Stimulated activated CD4-positive, alpha-beta T cell treated with anti-CD3 and anti-CD28 coated beads, Interleukin-4, amount 100 ng/mL, for 4 hours (primary cell): ENCODE results near the gene ADCY5.

Experiments
- DNase-seq, 2 experiments: peaks; one replicate each; pipeline ENCODE4 v3.0.0-alpha.2; 2020

The ADCY5 gene

GRCh38 chr3:123321806-123322205 lies 127.1 kb downstream of the ADCY5 start:
- no peak for DNase-seq

DNA sequence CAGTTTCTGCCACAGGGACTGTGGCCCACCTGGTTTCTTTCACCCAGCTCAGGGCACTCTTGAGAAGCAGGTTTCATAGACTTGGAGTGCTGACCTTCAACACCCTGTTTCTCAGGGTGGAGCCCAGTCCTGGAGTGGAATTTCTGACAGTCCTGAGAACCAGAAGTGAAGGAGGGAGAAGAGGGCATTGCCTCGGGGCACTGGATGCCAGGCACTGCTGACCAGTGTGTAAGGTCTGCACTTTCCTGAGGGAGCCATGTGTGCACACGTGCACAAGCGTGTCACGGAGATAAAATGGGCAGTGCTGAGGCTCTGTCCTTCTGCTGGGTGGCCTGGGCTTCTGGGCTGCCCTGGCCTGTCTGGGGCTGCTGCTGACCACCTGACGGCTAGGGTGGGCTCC lies 128.7 kb downstream of the ADCY5 start:
- DNase-seq = no peak

DNA sequence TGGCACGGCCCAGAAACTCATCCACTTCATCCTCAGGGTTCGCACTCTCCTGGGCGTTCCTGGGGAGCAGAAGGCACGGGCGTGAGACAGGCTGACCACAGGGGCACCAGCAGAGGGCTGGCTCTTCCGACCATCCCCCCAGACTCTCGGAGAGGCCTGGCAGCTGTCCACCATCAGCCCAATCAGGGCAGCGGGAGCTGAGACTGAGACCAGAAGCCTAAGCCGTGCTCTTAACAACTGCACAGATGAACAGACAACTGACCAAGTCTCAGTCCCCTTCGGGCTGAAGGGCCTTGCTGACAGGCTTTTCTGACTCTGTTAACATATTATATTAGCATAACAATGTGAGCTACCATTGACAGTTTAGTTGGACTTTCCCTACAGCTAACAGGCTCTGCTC lies 129.1 kb downstream of the ADCY5 start:
- DNase-seq = no peak

GRCh38 chr3:123318374-123318773 lies 130.5 kb downstream of the ADCY5 start:
- DNase-seq = no peak

- no peak for DNase-seq
Observed at GRCh38 chr3:123317716-123318115, 131.2 kb downstream of the ADCY5 start.

DNA sequence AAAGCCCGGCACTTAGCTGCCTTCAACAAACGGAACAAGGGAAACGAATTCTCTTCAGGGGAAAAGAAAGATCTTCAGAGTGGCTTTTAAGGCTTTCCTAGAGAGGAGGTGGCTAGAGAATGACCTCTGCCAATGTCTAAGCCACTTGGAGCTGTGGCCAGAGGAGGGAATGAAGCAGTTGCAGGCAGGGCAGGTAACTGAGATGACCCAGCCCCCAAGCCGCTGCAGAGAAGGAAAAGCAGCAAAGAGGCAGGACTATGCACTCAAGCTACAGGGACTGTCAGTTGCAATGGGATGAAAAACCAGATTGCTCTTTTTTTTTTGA lies 133.7 kb downstream of the ADCY5 start:
- no peak for DNase-seq

GRCh38 chr3:123314359-123315270 lies 134.3 kb downstream of the ADCY5 start:
- DNase-seq = no peak

DNA sequence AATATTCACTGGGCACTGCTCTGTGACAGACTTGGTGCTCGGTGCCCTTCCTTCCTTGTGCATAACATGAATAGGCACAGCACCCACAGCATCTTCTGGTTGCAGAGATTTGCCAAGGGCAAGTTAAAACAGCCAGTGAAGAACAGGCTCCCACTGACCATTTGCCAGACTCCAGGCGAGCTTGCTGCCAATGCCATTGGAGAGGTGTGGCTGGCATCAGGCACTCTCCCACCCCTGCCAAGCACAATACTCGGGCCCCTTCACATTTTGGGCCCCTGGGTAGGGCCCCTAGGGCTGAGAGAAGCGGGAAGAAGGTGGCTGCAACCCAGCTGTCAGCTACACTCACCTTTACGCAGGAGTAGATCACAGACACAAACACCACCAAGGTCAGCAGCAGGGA lies 135.0 kb downstream of the ADCY5 start:
- no peak for DNase-seq

- no peak for DNase-seq
Observed at GRCh38 chr3:123312331-123313265, 136.3 kb downstream of the ADCY5 start.

DNA sequence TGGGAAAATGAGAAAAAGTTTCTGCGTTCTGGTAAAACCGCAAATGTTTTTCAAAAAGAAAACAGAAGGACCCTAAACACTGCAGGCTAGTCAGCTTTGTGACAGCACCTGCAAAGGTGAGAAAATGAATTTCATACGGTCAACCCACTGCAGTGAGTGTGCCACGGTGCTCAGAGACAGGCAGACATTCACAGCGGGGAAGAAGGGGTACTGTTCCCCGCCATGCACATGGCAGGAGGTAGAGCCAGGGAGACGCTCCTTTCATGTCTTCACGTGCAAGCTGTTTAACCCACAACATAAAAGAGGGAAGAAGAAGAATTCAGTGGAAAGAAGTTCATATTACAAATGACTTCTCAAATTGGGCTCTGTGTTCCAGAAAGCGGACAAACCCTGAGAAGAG lies 137.7 kb downstream of the ADCY5 start:
- no peak for DNase-seq

GRCh38 chr3:123310741-123311140 lies 138.1 kb downstream of the ADCY5 start:
- no peak for DNase-seq

DNA sequence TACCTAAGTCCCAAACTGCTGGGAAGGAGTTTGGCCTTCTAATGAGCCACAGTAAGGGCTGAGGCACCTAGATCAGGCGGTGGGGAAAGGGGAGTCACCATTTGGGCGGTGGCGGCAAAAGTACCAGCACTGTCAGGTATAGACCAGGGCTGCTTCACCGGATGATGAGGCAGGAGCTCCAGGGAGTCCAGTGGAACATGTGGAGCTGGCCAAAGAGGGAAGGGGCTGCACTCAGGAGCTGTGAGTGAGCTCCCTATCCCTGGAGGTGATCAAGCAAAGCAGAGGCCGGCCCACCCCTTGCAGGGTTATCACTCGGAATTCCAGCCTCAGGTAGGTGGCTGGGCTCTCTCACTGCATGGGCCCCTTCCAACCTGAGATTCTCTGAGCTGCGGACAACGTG lies 138.7 kb downstream of the ADCY5 start:
- DNase-seq = no peak

DNA sequence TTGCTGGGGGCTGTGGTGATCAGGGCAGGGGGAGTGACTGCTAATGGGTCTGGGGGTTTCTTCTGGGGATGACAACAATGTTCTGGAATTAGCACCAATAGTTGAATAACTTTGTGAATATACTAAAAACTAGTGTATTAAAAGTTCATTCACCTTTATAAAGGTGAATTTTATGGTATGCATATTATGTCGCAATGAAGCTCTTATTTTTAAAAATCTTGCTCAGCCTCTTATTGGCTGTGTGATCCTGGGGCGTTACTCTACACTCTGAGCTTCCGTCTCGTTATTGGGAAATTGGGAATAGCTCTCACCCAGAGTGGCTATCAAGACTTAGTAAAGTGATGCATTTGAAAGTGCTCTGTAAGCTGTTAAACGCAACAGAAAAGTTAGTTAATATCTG lies 141.8 kb downstream of the ADCY5 start:
- DNase-seq = no peak

GRCh38 chr3:123305192-123305591 lies 143.7 kb downstream of the ADCY5 start:
- DNase-seq = no peak

GRCh38 chr3:123303976-123304560 lies 144.8 kb downstream of the ADCY5 start:
- DNase-seq = no peak

DNA sequence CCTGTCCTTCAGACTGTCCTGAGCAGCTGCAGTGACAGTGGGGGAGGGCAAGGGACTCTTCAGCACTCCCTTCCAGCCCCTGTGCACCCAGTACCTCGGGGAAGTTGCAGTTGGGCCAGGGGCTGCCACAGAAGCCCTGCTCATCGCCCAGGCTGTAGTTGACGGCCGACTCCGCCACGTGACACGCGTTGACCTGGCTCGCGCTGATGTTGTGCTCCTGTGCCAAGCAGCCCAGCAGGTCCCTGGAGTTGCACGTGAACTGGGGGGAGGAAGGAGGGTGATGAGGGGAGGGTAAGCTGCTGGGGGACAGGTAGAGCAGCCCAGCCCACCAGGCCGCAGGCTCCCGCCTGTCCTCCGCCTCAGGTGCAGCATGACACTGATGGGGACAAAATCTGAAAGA lies 145.9 kb downstream of the ADCY5 start:
- DNase-seq = no peak

- DNase-seq = no peak
Observed at GRCh38 chr3:123301331-123302184, 147.3 kb downstream of the ADCY5 start.

GRCh38 chr3:123300583-123300982 lies 148.3 kb downstream of the ADCY5 start:
- DNase-seq = no peak

DNA sequence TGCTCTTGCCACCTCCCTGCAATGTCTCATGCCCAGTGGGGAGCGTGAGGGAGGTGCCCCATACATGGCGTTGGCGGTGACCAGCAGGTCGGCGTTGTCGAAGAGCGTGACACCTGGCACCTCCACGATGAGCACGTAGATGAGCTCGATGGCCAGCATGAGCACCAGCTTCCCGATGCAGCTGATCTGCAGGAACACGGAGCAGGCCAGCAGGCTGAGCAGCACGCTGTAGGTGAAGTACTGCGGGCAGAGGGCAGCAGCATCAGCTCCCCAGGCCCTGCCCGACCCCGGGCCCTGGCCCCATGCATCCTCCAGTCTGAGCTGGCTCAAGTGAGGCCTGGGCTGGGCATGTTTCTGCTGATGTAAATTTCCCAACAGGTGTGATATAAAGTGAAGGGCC lies 148.8 kb downstream of the ADCY5 start:
- no peak for DNase-seq

DNA sequence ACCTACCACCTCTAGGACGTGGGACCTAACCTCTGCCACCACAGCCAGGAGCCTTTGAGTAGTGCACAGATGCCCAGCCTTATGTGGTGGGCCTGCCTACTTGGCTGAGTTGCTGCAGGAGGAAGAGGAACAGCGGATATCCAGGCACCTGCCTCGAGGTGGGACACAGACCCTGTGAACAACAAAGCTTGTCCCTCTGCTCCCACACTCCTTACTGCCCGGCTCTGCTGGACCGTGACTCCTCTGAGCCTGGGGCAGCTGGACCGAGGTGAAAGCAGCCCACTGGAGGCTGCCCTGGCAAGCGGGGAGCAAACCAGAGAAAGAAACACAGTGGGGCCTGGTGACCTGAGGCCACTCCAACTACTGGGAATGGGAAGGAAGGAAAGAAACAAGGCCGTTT lies 149.3 kb downstream of the ADCY5 start:
- no peak for DNase-seq

DNA sequence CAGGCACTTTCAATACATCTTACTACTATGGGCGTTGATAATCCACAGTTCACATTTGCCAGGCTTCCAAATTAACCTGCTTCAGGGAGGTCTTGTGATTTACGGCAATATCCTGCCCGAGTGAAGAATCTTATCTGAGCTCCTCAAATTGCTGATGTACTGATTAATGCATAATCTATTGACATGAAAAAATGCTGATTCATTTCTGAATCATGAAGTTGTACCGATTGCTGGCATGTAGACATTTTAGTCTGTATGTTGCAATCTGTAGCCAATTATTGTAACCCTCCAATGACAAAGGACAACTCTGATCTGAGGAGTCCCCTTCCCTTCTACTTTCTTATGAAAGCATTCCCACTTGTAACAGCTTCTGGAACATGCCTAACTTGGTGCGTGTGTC lies 150.0 kb downstream of the ADCY5 start:
- no peak for DNase-seq

DNA sequence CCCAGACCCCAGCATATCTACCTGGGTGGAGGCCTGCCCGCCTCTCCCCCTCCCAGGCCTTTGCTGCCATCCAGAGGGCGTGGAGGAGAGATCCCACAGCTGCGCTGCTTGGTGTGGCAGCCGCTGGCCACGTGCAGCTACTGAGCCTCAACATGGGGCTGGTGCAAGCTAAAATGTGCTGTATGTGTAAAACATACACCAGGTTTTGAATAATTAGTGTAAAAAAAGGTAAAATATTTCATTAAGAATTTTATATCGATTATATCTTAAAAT lies 151.3 kb downstream of the ADCY5 start:
- DNase-seq = no peak
